Measurements from ENCODE around the gene SLC5A3. TPM values are rescaled to one million over a fixed set of nuclear protein-coding genes. Genes with fewer than 3 reads are reported as not detected.

The SLC5A3 gene
- total RNA-seq: 13.9 and 65.8 TPM in 2 replicates

DNA sequence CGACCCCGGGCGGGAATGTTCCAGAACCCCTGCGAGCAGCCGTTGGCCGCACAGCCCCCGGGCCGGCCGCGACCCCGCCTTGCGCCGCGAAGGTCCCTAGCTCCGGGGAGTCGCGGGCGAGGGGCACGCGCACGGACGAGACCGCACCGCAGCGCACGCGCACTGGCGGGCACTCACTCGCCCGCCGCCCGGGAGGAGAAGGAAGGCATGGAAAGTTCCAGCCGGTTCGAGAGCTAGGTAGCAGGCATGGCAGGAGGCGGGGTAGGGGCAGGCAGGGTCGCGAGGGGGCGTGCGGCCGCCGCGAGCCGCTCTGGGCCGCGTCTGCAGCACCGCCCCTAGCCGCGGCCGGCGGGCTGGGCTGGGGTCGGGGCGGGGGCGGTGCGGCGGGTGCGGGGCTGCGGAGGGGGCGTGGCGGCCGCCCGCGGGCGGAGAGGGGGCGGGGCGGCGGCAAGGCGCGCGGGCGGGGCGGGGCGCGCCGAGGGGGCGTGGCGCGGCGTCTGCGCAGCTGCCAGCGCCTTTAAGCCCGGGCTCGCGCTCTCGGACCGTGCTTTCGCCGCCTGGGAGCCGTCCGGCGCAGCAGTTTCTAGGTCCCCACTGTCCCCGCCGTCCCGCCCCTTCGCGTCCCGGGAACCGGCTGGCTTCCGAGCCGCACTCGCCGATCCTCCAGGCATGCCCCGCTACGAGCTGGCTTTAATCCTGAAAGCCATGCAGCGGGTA lies at the start of gene SLC5A3, which contains the start of gene MRPS6:
SLC5A3 (plus strand) TSS at position 547 of the 717 bp plus-strand sequence. CDS start 21,621 bp downstream, outside the sequence.
MRPS6 (plus strand) TSS at position 547 of the 717 bp plus-strand sequence; CDS start at position 670, 123 bp downstream.
- DNase-seq (ENCODE audit: low read depth): peak; percentile 49

DNA sequence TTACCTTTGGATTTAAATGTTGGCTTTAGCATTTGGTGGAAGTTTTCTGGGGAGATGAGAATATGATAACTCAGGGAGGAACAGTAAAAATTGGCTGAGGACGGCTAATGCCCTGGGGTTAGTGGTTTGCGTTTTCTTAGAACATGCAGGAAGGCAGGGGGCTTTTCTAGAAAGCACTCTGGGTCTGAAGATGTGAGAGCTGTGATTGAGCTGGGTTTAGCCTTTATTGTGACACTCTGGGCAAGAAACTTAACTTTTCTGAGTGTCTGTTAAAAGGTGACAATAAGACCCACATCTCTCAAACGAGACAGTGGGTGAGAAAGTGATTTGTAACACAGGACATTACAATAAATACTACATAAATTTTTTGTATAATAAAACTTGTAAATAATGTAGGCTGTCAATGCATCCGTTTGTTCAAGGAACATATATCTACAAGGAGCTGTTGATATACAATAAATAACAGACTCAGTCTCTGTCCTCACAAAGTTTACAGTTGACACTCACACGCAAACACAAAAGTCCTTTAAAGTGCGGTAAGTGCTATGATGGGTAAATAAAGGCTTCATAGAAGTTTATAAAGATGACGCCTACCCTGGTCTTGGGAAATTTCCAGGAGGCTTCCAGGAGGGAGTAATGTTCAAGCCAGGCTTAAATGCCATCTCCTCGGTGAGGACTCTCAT lies 49.5 kb upstream of the SLC5A3 start:
- no peak for DNase-seq (ENCODE audit: low read depth)

DNA sequence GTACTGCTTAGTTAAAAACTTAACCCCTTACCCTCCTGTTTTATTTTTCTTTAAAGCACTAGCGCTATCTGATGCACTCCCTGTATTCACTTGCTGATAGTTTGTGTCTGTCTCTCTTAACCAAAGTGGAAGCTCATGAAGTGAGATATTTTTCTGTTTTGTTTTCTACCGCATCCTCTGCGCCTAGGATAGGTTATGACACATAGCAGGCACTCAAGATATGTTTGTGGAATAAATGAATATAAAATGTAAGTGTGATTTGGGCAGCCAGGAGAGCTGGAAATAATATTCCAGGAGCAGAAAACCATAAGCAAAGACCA lies 49.0 kb upstream of the SLC5A3 start:
- no peak for DNase-seq (ENCODE audit: low read depth)

- DNase-seq (ENCODE audit: low read depth): no peak
Observed at GRCh38 chr21:34027721-34028461, 45.5 kb upstream of the SLC5A3 start.

DNA sequence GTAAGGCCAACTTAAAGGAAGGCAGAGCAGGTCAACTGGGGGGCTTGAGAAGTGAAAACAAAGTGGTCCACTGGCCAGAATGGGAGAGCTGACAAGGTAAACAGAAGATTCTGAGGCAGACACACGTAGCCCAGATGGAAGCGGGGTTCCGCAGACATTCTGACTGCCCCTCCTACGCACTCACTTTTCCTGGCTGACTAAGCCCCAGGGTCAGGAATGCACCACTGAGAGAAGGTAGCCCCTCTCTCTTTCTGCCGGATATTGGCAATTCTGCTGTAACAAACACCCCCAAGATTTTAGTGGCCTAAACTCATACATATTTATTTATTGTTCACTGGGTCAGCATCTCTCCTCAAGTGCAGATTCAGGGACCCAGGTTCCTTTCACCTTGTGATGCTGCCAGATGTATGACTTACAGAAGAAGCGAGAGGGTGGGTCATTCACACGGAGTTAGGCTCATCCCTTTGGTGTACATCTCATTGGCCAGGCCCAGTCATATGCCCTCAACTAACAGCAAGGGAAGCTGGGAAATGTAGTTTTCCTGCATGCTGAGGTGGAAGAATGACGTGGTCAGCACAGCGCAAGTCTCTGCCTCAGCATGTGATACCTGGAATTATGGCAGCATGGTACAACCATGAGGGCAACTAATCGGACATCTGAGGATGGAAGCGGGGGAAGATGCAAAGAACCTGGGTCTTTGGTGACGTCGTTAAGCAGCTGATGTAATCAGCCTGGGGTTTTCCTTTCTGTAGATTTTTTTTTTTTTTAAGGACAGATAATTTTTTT lies 43.4 kb upstream of the SLC5A3 start:
- peak; percentile 82 for DNase-seq (ENCODE audit: low read depth)

GRCh38 chr21:34031835-34032370 lies 41.5 kb upstream of the SLC5A3 start:
- no peak for DNase-seq (ENCODE audit: low read depth)

DNA sequence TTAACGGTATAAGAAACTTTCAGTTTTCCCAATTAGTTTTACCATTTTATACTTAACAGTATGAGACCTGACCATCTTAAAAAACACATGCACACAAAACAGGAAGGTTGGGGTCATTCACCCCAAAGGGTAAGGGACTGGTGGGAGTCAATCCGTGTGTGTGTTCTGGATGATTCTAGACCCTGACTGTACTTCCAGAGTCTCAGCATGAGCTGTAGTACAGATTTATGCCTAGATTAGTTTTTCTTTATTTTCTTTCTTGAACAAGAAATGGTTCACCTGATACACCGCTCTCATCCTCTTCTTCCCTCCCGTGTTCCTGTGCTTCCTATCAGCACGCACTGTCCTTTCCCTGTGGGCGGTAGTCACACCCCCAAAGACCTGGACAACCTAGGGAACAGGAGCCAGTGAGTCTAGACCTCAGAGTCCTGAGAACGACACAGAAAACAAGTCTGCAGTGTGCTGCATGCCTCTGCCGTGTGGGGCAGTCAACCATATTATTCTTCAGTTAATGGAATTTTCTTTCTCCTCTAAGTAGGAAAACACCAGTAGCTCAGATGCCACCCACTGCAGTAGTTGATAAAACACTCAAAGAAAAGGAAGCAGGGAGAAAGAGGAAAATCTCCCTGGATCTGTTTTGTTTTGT lies 38.9 kb upstream of the SLC5A3 start:
- DNase-seq (ENCODE audit: low read depth): peak; percentile 77

DNA sequence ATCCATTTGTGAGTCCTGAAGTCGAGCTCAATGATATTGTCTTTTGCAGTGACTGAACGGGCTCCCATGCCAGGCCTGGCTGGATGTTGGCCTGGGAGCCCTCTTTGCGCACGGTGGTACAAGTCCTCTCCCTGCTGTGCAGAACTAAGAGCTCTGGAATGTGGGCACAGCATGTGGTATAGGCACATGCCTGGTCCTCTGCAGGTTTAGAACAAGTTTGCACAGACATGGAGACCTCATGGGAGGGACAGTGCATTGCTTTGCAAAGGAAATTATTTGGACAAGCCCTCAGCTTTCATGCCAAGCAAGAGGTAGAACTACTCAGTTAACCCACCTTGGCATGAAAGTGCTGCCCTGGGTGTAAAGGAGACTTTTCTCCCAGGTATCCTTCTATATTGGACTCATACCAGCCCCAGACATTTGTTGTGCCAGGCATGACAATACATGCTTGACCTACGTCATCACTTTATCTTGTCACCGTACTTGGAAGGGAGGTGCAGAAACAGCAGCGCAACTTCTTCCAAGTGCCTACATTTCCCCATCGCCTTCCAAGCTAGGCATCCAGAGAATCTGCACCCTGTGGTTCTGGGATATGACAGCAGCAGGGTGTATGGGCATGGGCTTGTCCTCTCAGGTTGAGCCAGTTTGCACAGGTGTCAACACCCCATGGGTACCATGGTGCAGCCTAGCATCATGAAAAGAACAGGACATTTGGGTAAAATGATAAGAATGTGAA lies 37.6 kb upstream of the SLC5A3 start:
- no peak for DNase-seq (ENCODE audit: low read depth)

DNA sequence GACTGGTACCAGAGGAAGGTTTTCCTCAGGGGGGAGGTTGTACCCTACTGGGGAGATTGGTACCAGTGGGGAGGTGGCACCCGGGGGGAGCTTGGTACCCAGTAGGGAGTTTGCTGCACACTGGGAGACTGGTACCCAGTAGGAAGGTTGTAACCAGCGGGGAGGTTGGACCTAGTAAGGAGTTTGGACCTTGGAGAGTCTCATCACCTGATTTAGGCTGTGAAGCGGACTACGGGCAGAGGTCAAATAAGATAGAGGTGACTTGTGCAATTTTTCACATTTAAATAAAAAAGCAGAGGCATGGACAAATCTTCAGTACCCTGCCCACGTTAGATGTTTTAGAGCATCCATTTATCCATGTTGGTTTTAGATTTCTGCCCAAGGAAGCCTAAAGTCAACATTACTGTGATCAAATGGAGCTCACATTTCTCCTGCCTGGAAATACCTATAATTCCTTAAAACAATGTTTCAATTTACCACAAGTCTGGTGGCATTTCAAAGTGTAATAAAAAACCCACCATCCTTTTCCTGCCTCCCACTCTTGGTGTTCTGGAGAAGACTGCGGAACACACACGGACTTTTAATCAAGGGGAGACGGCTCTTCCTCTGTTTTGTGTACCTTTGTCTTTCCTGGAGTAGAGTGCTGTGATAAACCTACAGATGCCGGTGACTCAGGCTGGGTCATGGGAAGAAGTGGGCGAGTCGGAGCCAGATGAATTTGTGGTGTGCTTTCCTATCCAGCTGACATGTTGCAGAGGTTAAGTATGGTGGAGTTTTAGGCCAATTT lies 36.2 kb upstream of the SLC5A3 start:
- DNase-seq (ENCODE audit: low read depth): peak; percentile 76

GRCh38 chr21:34039678-34040382 lies 33.5 kb upstream of the SLC5A3 start:
- peak; percentile 44 for DNase-seq (ENCODE audit: low read depth)

DNA sequence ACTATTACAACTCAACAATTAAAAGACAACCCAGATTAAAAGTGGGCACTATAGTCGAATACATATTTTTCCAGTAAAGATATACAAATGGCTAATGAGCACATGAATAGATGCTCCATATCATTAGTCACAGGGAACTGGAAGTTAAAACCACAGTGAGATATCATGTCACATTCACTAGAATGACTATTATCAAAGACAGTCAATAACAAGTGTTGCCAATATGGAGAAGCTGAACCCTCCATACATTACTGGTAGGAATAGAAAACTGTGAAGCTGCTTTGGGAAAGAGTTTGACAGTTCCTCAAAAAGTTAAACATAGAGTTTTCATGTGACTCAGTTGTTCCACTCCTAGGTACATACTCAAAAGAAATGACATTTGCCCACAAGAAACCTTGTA lies 30.6 kb upstream of the SLC5A3 start:
- DNase-seq (ENCODE audit: low read depth): no peak

DNA sequence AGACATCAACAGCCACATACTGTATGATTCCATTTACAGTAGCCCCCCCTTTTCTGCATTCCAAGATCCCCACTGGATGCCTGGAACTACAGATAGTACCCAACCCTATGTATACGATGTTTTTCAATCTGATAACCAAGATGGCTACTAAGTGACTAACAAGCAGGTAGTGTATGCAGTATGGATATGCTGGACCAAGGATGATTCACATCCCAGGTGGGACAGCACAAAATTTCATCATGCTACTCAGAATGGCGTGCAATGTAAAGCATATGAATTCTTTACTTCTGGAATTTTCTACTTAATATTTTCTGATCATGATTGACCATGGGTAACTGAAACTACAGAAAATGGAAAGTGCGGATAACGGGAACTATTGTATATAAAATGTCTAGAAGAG lies 30.0 kb upstream of the SLC5A3 start:
- no peak for DNase-seq (ENCODE audit: low read depth)

DNA sequence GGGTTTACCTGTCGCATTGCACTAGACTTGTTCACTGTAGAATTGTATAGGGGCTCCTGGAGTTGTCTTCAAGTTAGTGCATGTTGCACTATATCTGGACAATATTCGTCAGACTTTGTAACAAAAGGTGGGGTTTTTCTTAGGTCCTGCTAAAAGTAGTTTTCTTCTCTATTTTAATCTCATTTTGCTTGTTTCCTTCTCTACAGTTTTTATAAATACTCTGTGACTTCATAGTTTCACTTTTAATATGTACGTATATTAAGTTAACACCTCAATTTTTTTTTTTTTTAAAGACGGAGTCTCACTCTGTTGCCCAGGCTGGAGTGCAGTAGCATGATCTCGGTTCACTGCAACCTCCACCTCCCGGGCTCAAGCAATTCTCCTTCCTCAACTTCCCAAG lies 26.5 kb upstream of the SLC5A3 start:
- DNase-seq (ENCODE audit: low read depth): no peak

- DNase-seq (ENCODE audit: low read depth): no peak
Observed at GRCh38 chr21:34047835-34048234, 25.5 kb upstream of the SLC5A3 start.

GRCh38 chr21:34052171-34052570 lies 21.2 kb upstream of the SLC5A3 start:
- no peak for DNase-seq (ENCODE audit: low read depth)

- no peak for DNase-seq (ENCODE audit: low read depth)
Observed at GRCh38 chr21:34054259-34054658, 19.1 kb upstream of the SLC5A3 start.

DNA sequence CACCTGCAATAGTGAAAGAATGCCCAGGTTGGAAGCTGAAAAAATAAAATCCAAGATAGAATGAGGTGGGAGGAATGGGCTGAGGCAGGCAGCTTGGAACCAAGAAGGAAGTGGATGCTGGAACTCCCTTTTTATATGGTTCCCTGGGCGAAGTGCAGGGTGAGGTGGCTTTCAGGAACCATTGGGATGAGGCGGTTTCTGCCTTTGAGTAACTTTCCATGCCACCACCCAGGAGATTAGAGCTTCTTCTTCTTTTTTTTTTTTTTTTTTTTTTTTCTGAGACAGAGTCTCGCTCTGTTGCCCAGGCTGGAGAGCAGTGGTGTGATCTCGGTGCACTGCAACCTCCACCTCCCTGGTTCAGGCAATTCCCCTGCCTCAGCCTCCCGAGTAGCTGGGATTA lies 17.8 kb upstream of the SLC5A3 start:
- DNase-seq (ENCODE audit: low read depth): no peak

DNA sequence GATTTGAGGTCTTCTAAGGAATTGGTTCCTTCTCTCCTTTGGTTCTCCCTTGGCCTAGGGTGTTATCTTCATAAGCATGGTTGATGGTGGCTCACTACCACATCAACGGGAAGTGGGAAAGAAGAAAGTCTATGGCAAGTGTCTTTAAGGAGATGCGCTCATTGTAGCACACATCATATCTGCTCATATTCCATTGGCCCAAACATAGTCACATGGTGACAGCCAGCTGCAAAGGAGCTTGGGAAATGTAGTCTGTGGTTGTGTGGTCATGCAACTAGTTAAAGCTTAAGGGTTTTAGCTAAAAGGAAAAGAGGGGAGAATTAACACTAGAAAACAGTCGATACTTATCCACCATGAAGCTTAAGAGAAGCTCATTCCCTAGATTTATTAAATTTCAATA lies 11.4 kb upstream of the SLC5A3 start:
- no peak for DNase-seq (ENCODE audit: low read depth)

DNA sequence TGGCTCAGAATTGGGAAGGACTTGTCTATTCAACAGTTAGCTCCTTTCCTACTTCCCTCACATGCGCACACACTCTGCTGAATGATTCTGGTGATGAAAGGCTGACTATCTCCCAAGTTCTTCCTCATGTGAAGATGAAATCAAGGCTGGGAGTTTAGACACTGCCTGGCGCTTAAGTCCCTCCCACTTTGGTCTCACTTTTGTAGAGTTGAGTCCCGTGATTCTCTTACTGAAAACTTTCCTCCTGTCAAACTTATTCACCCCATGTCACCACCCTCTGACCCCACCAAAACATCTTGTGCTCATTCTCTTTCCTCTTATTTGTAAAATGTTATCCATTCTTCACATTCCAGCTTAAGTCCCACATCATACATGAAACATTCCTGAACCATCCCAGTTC lies 8.4 kb upstream of the SLC5A3 start:
- no peak for DNase-seq (ENCODE audit: low read depth)
